Osteoblast (primary cell): ENCODE results near the gene NRF1. TPM values are rescaled to one million over a fixed set of nuclear protein-coding genes. Genes with fewer than 3 reads are reported as not detected.

Experiments
- DNase-seq: peaks from one replicate; pipeline ENCODE4 v3.0.0; 2011; ENCODE audit warnings: low spot score, mixed read lengths; ENCODE audit not compliant: insufficient read length; ENCODE audit errors: missing footprints
- H2AFZ ChIP-seq: 2 replicates; pipeline ENCODE4 v1.6.0; 2011; ENCODE audit warnings: mild to moderate bottlenecking, low read length
- H3K27ac ChIP-seq: 2 replicates; pipeline ENCODE4 v1.5.1; 2011; ENCODE audit warnings: mild to moderate bottlenecking, low read depth, low read length, moderate library complexity
- H3K27me3 ChIP-seq: 2 replicates; pipeline ENCODE4 v1.6.0; 2012; ENCODE audit warnings: mild to moderate bottlenecking, control low read depth, inconsistent platforms, low read length, moderate library complexity; ENCODE audit not compliant: insufficient read depth
- H3K36me3 ChIP-seq: 2 replicates; pipeline ENCODE4 v1.5.1; 2011; ENCODE audit warnings: mild to moderate bottlenecking, low read length, control low read depth, moderate library complexity; ENCODE audit not compliant: insufficient read depth
- H3K4me1 ChIP-seq: 2 replicates; pipeline ENCODE4 v1.5.1; 2011; ENCODE audit warnings: mild to moderate bottlenecking, low read length, control low read depth, moderate library complexity; ENCODE audit not compliant: insufficient read depth
- H3K4me2 ChIP-seq: 2 replicates; pipeline ENCODE4 v1.6.0; 2011; ENCODE audit warnings: mild to moderate bottlenecking, low read length; ENCODE audit not compliant: insufficient read depth
- H3K4me3 ChIP-seq: fragments of 200-600 bp; sonication (generic); 3 replicates; pipeline ENCODE4 v1.5.1; 2012; ENCODE audit warnings: mild to moderate bottlenecking, low read length, inconsistent platforms; ENCODE audit not compliant: insufficient read depth
- H3K79me2 ChIP-seq: 2 replicates; pipeline ENCODE4 v1.6.0; 2012; ENCODE audit warnings: mild to moderate bottlenecking, low read length, control low read depth, inconsistent platforms; ENCODE audit not compliant: insufficient read depth
- H3K9me3 ChIP-seq: 2 replicates; pipeline ENCODE4 v1.5.1; 2011; ENCODE audit warnings: low read depth, low read length, control low read depth
- H4K20me1 ChIP-seq: 2 replicates; pipeline ENCODE4 v1.6.0; 2012; ENCODE audit warnings: mild to moderate bottlenecking, low read length, control low read depth; ENCODE audit not compliant: insufficient read depth
- CTCF ChIP-seq: IDR thresholded peaks from 2 replicates; pipeline ENCODE4 v1.5.1; 2011; ENCODE audit warnings: mild to moderate bottlenecking, low read depth, low read length, moderate library complexity; ENCODE audit errors: extremely low read depth
- total RNA-seq: library from RNA; depleted of rRNA; stranded (reverse); fragments of >200 nt; gene quantifications from 2 replicates; pipeline ENCODE4 v1.2.3, GENCODE V29; 2012

Gene NRF1
- total RNA-seq, 1 donor = 14.8 TPM

- H3K4me1 ChIP-seq = peaks cover 14% of the 10 kb centered on the region
- TF ChIP-seq CTCF = no peak
- H3K27ac ChIP-seq = no peak overlapping the region
- no peak overlapping the region for H3K4me3 ChIP-seq
- no peak for DNase-seq
- H3K4me2 ChIP-seq = no peak overlapping the region
- H3K27me3 ChIP-seq = no peaks in the 10 kb centered on the region
- no peaks in the 10 kb centered on the region for H3K36me3 ChIP-seq
- no peak overlapping the region for H2AFZ ChIP-seq
- peaks cover 4% of the 10 kb centered on the region for H4K20me1 ChIP-seq
- H3K9me3 ChIP-seq = no peaks in the 10 kb centered on the region
- peaks cover 33% of the 10 kb centered on the region for H3K79me2 ChIP-seq
Observed at GRCh38 chr7:129640400-129640799, 28.9 kb downstream of the NRF1 start.

- Histone ChIP-seq H3K36me3 (no peaks in the 10 kb centered on the region), H2AFZ (no peak overlapping the region), H3K9me3 (no peaks in the 10 kb centered on the region), H3K79me2 (peaks cover 21% of the 10 kb centered on the region), H3K4me1 (peaks cover 13% of the 10 kb centered on the region), H3K4me2 (peak overlapping the region; percentile 77), H3K4me3 (no peak overlapping the region), H3K27me3 (no peaks in the 10 kb centered on the region), H3K27ac (peak overlapping the region; percentile 23), H4K20me1 (no peaks in the 10 kb centered on the region)
- TF ChIP-seq CTCF = no peak
- DNase-seq = no peak
Observed at GRCh38 chr7:129642871-129643549, 31.5 kb downstream of the NRF1 start.

- Histone ChIP-seq H3K27ac (peak overlapping the region; percentile 23), H4K20me1 (no peaks in the 10 kb centered on the region), H3K4me3 (peak overlapping the region; percentile 45), H2AFZ (peak overlapping the region; percentile 37), H3K4me1 (peaks cover 13% of the 10 kb centered on the region), H3K36me3 (no peaks in the 10 kb centered on the region), H3K9me3 (no peaks in the 10 kb centered on the region), H3K79me2 (peaks cover 18% of the 10 kb centered on the region), H3K4me2 (peak overlapping the region; percentile 77), H3K27me3 (no peaks in the 10 kb centered on the region)
- no peak for DNase-seq
- TF ChIP-seq CTCF = no peak
Observed at GRCh38 chr7:129643550-129644170, 32.1 kb downstream of the NRF1 start.

DNA sequence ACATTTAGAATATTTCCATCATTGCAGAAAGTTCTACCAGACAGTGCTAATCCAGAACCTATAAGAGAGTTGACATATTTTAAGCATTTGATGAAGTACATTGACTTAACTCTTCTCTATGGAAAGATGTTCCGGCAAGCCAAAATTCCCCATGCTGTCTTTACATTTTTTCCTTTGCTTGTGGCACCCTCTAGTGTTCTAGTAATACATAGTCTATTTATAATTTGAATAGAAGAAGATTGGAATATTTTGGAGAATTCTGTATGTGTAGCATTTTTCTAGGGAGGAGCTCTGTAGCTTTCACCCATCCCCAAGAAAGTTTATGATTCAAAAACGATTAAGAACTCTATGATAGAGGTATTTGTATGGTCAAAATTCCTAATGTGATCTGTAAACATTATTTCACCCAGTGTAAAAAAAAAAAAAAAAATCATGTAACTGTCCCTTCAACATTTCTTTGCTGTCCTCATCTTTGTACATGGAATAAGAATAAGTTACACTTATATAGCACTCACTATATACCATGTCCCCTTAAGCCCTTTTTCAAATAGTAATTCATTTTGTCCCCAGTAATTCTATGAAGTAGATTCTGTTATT lies 33.2 kb downstream of the NRF1 start:
- Histone ChIP-seq H3K9me3 (no peaks in the 10 kb centered on the region), H3K36me3 (no peaks in the 10 kb centered on the region), H3K4me2 (no peak overlapping the region), H3K79me2 (peaks cover 23% of the 10 kb centered on the region), H3K4me3 (no peak overlapping the region), H3K27me3 (no peaks in the 10 kb centered on the region), H3K27ac (no peak overlapping the region), H3K4me1 (peaks cover 13% of the 10 kb centered on the region), H4K20me1 (no peaks in the 10 kb centered on the region), H2AFZ (no peak overlapping the region)
- DNase-seq = no peak
- peak; percentile 54 for TF ChIP-seq CTCF
